Heart left ventricle (tissue), 13 donors: ENCODE results near the gene CAMTA1.

ENCODE experiments used
- POLR2A ChIP-seq, 2 donors: fragments of 450-650 bp; IDR thresholded peaks; one replicate each; pipeline ENCODE4 v1.6.1; 2017; ENCODE audit warnings: antibody characterized with exemption in 2 of 2, mild to moderate bottlenecking in 2 of 2, moderate library complexity in 2 of 2
- TF ChIP-seq, protein P1 (sequence below), 12 donors: fragments of 200-600 bp; sonication (generic) in 4 of 12; IDR thresholded peaks; one replicate each; pipeline versions ENCODE4 v1.5.0 to v1.8.0; 2018 to 2022; ENCODE audit warnings: antibody characterized with exemption in 12 of 12, mild to moderate bottlenecking in 5 of 12
- donor health status: ischemic (EF 13 %, LVEDD 7.1; RV severe dilation, severe dysfunction).
- donor health status: DM: no; HTN: yes; CAD: no.
- donor health status: DM: no; HTN: no; CAD: no.
- donor health status: ischemic (EF 25% LVEDD 6.9; RV normal size, moderate dysfunction).
- donor health status: ischemic (EF 25% LVEDD 5.7; RV mildly dilated, moderate dysfunction).
- donor health status: ischemic (EF 35%, LVEDD 5.7; RV mildly dilated, moderate dysfunction).
- donor health status: nonischemic (EF 11% LVEDD 7.7; RV severe dilation, severe dysfunction).
- donor health status: DM: yes; HTN: yes; CAD: no.
- donor health status: PGD.
- donor health status: ischemic (EF 29% LVEDD 5.4; RV normal size, mild dysfunction).
- donor health status: nonischemic (EF 23%, LVEDD 6.1; RV moderate dilation, normal function).

DNA sequence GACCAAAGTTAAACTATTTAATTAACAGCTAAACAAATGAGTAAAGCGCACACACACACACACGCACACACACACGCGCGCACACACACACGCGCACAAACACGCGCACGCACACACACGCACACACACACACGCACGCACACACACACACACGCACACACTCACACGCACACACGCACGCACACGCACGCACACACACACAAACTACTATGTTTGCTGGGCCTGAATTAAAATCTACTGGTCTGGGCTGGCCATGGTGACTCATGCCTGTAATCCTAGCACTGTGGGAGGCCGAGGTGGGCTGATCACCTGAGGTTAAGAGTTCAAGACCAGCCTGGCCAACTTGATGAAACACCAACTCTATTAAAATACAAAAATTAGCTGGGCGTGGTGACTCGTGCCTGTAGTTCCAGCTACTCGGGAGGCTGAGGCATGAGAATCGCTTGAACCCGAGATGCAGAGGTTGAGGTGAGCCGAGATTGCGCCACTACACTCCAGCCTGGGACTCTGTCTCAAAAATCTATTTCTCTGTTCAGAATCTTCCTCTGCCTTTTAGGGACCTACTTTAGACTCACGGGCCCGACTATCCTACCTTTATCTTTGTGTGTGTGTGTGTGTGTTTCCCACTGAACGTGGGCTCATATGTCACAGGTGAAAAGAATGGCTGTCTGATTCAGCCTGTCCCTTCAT lies 46.1 kb upstream of the CAMTA1 start:
- TF ChIP-seq, protein P1, sequence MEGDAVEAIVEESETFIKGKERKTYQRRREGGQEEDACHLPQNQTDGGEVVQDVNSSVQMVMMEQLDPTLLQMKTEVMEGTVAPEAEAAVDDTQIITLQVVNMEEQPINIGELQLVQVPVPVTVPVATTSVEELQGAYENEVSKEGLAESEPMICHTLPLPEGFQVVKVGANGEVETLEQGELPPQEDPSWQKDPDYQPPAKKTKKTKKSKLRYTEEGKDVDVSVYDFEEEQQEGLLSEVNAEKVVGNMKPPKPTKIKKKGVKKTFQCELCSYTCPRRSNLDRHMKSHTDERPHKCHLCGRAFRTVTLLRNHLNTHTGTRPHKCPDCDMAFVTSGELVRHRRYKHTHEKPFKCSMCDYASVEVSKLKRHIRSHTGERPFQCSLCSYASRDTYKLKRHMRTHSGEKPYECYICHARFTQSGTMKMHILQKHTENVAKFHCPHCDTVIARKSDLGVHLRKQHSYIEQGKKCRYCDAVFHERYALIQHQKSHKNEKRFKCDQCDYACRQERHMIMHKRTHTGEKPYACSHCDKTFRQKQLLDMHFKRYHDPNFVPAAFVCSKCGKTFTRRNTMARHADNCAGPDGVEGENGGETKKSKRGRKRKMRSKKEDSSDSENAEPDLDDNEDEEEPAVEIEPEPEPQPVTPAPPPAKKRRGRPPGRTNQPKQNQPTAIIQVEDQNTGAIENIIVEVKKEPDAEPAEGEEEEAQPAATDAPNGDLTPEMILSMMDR (IDR thresholded peaks at IDR 0.05), result no peak
- no peak for TF ChIP-seq POLR2A (IDR thresholded peaks at IDR 0.05)
